ENCODE measurements around the gene RNF113A. TPM values are rescaled to one million over a fixed set of nuclear protein-coding genes. Genes with fewer than 3 reads are reported as not detected.
"Not testable (repeated sequence)": the region's sequence is repeated elsewhere in the genome, so short reads cannot be mapped to it uniquely, and the experiment has no call there.

The RNF113A gene
- total RNA-seq, 2 experiments from 2014 or later = 25.2 to 32.8 TPM

GRCh38 chrX:119899125-119899524, 27.6 kb upstream of the RNF113A start:
- intact Hi-C loops (cut with micrococcal nuclease; ENCODE audit: unreplicated experiment) = no loop called here
- Histone ChIP-seq H3K9me3 (ENCODE audit: low read length) (no peaks in the 10 kb centered on the region), H3K79me2 (ENCODE audit: insufficient read depth, low read depth, low read length) (no peaks in the 10 kb centered on the region), H3K4me2 (ENCODE audit: low read length) (no peak overlapping the region), H4K20me1 (ENCODE audit: insufficient read depth, low read length) (no peaks in the 10 kb centered on the region), H2AFZ (ENCODE audit: low read length) (no peak overlapping the region), H3K4me3 (ENCODE audit: low read depth, low read length, poor library complexity, severe bottlenecking) (no peak overlapping the region), H3K9me2 (ENCODE audit: insufficient read depth, low read length) (no peaks in the 10 kb centered on the region), H3K36me3 (ENCODE audit: insufficient read depth, low read length) (no peaks in the 10 kb centered on the region), H3K4me1 (ENCODE audit: insufficient read depth, low read length, poor library complexity, severe bottlenecking) (no peaks in the 10 kb centered on the region), H3K27ac (ENCODE audit: low read depth, low read length, poor library complexity, severe bottlenecking) (no peak overlapping the region)
- no peak for DNase-seq (ENCODE audit: low spot score)
- no TSS peak for BruUV-seq (replicated peaks)
- ChIA-PET POLR2A (interaction anchor here (0.7 kb wide), 1 partner anchor 475 kb away, joined by 4 read pairs; no protein-coding TSS in a partner anchor), CTCF (ENCODE audit: unreplicated experiment) (no interaction called here)
- no peak for TF ChIP-seq EZH2phosphoT487 (IDR thresholded peaks at IDR 0.05; ENCODE audit: borderline replicate concordance, low read depth, low read length)
- TF ChIP-seq, protein P1, sequence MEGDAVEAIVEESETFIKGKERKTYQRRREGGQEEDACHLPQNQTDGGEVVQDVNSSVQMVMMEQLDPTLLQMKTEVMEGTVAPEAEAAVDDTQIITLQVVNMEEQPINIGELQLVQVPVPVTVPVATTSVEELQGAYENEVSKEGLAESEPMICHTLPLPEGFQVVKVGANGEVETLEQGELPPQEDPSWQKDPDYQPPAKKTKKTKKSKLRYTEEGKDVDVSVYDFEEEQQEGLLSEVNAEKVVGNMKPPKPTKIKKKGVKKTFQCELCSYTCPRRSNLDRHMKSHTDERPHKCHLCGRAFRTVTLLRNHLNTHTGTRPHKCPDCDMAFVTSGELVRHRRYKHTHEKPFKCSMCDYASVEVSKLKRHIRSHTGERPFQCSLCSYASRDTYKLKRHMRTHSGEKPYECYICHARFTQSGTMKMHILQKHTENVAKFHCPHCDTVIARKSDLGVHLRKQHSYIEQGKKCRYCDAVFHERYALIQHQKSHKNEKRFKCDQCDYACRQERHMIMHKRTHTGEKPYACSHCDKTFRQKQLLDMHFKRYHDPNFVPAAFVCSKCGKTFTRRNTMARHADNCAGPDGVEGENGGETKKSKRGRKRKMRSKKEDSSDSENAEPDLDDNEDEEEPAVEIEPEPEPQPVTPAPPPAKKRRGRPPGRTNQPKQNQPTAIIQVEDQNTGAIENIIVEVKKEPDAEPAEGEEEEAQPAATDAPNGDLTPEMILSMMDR (conservative IDR thresholded peaks at IDR 0.05; ENCODE audit: low read length) = no peak

GRCh38 chrX:119895843-119896326, 24.4 kb upstream of the RNF113A start, which contains the start of gene AKAP14:
Gene AKAP14, plus strand, starts transcription at chrX:119895893. Its CDS starts 7,331 bp downstream, at chrX:119903224.
- H3K4me3 ChIP-seq (ENCODE audit: low read depth, low read length, poor library complexity, severe bottlenecking) = no peak within 1 kb of the TSS
- no peaks in the 10 kb centered on the region for H3K79me2 ChIP-seq (ENCODE audit: insufficient read depth, low read depth, low read length)
- no peak within 1 kb of the TSS for H2AFZ ChIP-seq (ENCODE audit: low read length)
- no peaks in the 10 kb centered on the region for H4K20me1 ChIP-seq (ENCODE audit: insufficient read depth, low read length)
- TF ChIP-seq EZH2phosphoT487 (IDR thresholded peaks at IDR 0.05; ENCODE audit: borderline replicate concordance, low read depth, low read length) = no peak
- TF ChIP-seq, protein P1 (conservative IDR thresholded peaks at IDR 0.05; ENCODE audit: low read length) = no peak
- H3K36me3 ChIP-seq (ENCODE audit: insufficient read depth, low read length) = no peaks in the 10 kb centered on the region
- H3K9me3 ChIP-seq (ENCODE audit: low read length) = no peaks in the 10 kb centered on the region
- H3K4me2 ChIP-seq (ENCODE audit: low read length) = no peak within 1 kb of the TSS
- BruUV-seq (replicated peaks) = no TSS peak
- POLR2A ChIA-PET = interaction anchor here (0.7 kb wide), 1 partner anchor 120 kb away, joined by 4 read pairs; no protein-coding TSS in a partner anchor
- no peaks in the 10 kb centered on the region for H3K9me2 ChIP-seq (ENCODE audit: insufficient read depth, low read length)
- no peak for DNase-seq (ENCODE audit: low spot score)
- H3K4me1 ChIP-seq (ENCODE audit: insufficient read depth, low read length, poor library complexity, severe bottlenecking) = no peaks in the 10 kb centered on the region
- CTCF ChIA-PET (ENCODE audit: unreplicated experiment) = no interaction called here
- H3K27ac ChIP-seq (ENCODE audit: low read depth, low read length, poor library complexity, severe bottlenecking) = no peak within 1 kb of the TSS
- intact Hi-C loops (cut with micrococcal nuclease; ENCODE audit: unreplicated experiment) = no loop called here

DNA sequence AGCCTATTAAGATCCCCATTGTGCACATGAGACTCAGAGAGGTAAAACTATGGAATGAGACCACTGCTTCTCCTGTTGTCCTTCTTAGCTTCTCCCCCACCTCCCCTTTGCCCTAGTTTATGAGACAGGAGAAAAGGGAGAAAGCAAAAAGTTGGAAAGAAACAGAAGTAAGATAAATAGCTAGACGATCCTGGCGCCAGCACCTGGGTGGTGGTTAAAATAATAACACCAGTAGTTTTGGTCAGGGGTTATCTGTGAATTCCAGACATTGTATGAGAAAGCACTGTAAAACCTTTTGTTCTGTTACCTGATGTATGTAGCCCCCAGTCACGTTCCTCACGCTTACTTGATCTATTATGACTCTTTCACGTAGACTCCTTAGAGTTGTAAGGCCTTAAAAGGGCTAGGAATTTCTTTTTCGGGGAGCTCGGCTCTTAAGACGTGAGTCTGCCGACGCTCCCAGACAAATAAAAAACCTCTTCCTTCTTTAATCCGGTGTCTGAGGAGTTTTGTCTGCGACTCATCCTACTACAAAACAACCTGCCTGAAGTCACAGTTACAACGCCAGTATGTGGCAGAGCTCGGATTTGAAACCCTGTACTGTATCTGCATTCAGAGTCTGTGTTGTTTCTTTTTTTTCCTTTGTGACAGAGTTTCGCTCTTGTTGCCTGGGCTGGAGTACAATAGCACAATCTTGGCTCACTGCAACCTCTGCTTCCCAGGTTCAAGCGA, 20.6 kb upstream of the RNF113A start:
- H2AFZ ChIP-seq (ENCODE audit: low read length); BruUV-seq (replicated peaks); intact Hi-C loops (cut with micrococcal nuclease; ENCODE audit: unreplicated experiment); H4K20me1 ChIP-seq (ENCODE audit: insufficient read depth, low read length); DNase-seq (ENCODE audit: low spot score); H3K4me2 ChIP-seq (ENCODE audit: low read length); CTCF ChIA-PET (ENCODE audit: unreplicated experiment); H3K9me2 ChIP-seq (ENCODE audit: insufficient read depth, low read length); H3K36me3 ChIP-seq (ENCODE audit: insufficient read depth, low read length); H3K4me3 ChIP-seq (ENCODE audit: low read depth, low read length, poor library complexity, severe bottlenecking); H3K79me2 ChIP-seq (ENCODE audit: insufficient read depth, low read depth, low read length); H3K4me1 ChIP-seq (ENCODE audit: insufficient read depth, low read length, poor library complexity, severe bottlenecking); H3K9me3 ChIP-seq (ENCODE audit: low read length); H3K27ac ChIP-seq (ENCODE audit: low read depth, low read length, poor library complexity, severe bottlenecking): not testable (repeated sequence)
- POLR2A ChIA-PET = interaction anchor here (0.6 to 1.5 kb wide), 2 partner anchors 22 to 1079 kb away, joined by 3 read pairs; no protein-coding TSS in a partner anchor

DNA sequence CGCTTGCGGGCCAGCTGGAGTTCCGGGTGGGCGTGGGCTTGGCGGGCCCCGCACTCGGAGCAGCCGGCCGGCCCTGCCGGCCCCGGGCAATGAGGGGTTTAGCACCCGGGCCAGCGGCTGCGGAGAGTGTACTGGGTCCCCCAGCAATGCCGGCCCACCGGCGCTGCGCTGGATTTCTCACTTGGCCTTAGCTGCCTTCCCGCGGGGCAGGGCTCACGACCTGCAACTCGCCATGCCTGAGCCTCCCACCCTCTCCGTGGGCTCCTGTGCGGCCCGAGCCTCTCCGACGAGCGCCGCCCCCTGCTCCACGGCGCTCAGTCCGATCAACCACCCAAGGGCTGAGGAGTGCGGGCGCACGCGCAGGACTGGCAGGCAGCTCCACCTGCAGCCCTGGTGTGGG, 19.1 kb upstream of the RNF113A start:
- H3K4me2 ChIP-seq (ENCODE audit: low read length); H3K4me3 ChIP-seq (ENCODE audit: low read depth, low read length, poor library complexity, severe bottlenecking); H3K4me1 ChIP-seq (ENCODE audit: insufficient read depth, low read length, poor library complexity, severe bottlenecking); BruUV-seq (replicated peaks); H3K27ac ChIP-seq (ENCODE audit: low read depth, low read length, poor library complexity, severe bottlenecking); DNase-seq (ENCODE audit: low spot score); H3K9me3 ChIP-seq (ENCODE audit: low read length); H3K36me3 ChIP-seq (ENCODE audit: insufficient read depth, low read length); intact Hi-C loops (cut with micrococcal nuclease; ENCODE audit: unreplicated experiment); H4K20me1 ChIP-seq (ENCODE audit: insufficient read depth, low read length); POLR2A ChIA-PET; H3K9me2 ChIP-seq (ENCODE audit: insufficient read depth, low read length); CTCF ChIA-PET (ENCODE audit: unreplicated experiment); H3K79me2 ChIP-seq (ENCODE audit: insufficient read depth, low read depth, low read length); H2AFZ ChIP-seq (ENCODE audit: low read length): not testable (repeated sequence)
